Measurements from ENCODE around the gene SYK. TPM values are rescaled to one million over a fixed set of nuclear protein-coding genes. Genes with fewer than 3 reads are reported as not detected.

SYK gene
- total and polyA plus RNA-seq, 8 donors, result 2.2 to 34.4 (median 18.9) TPM

DNA sequence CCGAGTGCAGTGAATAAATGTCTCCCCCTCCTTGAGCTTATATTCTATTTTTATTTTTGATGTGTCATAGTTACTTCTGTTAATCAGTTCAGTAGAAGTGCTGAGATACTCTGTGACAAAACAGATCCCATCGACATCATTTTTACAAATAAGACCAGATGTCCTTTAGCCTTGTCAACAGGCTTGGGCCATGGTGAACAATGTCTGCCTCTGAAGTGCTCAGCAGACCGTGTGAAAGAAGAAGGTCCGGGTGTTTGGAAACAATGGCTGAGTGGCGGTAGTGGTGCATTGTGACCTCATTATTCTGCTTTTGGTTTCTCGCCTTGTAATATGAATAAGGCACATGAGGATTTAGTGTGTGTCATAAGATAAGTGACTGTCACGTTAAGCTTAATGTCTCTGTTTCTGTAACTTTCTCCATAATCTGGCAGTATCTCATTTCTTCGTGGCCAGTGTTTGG, 71.2 kb downstream of the SYK start:
- TF ChIP-seq POLR2A (IDR thresholded peaks at IDR 0.05) (no peak), EP300 (IDR thresholded peaks at IDR 0.05) (no peak), POLR2AphosphoS5 (IDR thresholded peaks at IDR 0.05) (no peak)
- TF ChIP-seq, protein P1, sequence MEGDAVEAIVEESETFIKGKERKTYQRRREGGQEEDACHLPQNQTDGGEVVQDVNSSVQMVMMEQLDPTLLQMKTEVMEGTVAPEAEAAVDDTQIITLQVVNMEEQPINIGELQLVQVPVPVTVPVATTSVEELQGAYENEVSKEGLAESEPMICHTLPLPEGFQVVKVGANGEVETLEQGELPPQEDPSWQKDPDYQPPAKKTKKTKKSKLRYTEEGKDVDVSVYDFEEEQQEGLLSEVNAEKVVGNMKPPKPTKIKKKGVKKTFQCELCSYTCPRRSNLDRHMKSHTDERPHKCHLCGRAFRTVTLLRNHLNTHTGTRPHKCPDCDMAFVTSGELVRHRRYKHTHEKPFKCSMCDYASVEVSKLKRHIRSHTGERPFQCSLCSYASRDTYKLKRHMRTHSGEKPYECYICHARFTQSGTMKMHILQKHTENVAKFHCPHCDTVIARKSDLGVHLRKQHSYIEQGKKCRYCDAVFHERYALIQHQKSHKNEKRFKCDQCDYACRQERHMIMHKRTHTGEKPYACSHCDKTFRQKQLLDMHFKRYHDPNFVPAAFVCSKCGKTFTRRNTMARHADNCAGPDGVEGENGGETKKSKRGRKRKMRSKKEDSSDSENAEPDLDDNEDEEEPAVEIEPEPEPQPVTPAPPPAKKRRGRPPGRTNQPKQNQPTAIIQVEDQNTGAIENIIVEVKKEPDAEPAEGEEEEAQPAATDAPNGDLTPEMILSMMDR (IDR thresholded peaks at IDR 0.05), result no peak
- peaks cover 2 to 45% (median 24%) of the 10 kb centered on the region in 4 donors for H3K36me3 ChIP-seq
- no peaks in the 10 kb centered on the region for H3K4me1 ChIP-seq
- no peak for DNase-seq
- H3K27ac ChIP-seq, result no peak overlapping the region
- H3K4me3 ChIP-seq, result no peak overlapping the region
- no peaks in the 10 kb centered on the region for H3K9me3 ChIP-seq
- no peaks in the 10 kb centered on the region for H3K27me3 ChIP-seq
- intact Hi-C loops (cut with DNase I; ENCODE audit: low total_unique reads), result no loop called here
- WGBS, 5 donors, result 77 to 85% (median 81%) methylated on average over 8 of the region's 8 CpGs

DNA sequence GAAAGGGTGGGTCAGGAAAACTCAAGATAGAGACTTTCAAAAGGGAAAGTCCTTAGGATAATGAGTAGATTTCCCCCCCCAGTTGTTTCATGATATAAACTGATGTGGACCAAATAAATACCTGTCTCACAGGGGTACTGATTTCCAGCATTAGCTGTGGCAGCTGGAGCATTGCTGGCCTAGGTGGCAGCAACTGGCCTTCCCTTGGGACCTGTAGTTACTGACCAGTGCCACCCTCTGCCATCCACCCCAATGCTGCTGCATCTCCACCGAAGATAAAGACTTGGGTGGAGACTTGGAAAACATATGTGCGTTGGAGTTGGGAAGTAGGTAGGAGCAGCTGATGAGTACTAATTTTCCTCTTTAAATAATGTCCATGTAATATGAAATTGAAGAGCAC, 71.8 kb downstream of the SYK start:
- DNase-seq, result no peak
- Histone ChIP-seq H3K4me1 (no peaks in the 10 kb centered on the region), H3K27me3 (no peaks in the 10 kb centered on the region), H3K9me3 (no peaks in the 10 kb centered on the region), H3K4me3 (no peak overlapping the region), H3K27ac (no peak overlapping the region), H3K36me3 (peaks cover 3 to 48% (median 28%) of the 10 kb centered on the region in 4 donors)
- intact Hi-C loops (cut with DNase I; ENCODE audit: low total_unique reads), result no loop called here
- WGBS, 5 donors, result 55 to 86% (median 84%) methylated on average over 2 of the region's 2 CpGs
- TF ChIP-seq POLR2A (IDR thresholded peaks at IDR 0.05) (no peak), POLR2AphosphoS5 (IDR thresholded peaks at IDR 0.05) (no peak), EP300 (IDR thresholded peaks at IDR 0.05) (no peak)
- TF ChIP-seq, protein P1 (IDR thresholded peaks at IDR 0.05), result no peak

DNA sequence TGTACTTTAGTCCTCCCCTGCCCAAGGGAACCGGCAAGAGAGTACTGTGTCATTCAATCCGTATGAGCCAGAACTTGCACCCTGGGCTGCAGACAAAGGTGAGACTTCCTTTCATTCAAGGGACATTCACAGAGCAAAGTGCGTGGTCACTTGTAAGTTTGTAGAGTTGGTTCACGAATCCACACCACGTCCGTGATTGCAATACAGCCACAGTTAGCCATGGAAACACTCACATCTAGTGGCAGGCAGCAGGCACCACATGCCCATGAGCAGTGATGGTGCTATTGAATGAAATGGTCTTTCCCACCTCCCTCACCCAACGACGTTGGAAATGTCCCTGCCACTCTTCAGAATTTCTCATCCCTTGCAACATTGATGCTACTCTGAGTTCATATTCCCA, 72.6 kb downstream of the SYK start:
- no peak overlapping the region for H3K4me3 ChIP-seq
- H3K36me3 ChIP-seq, result peaks cover 3 to 53% (median 32%) of the 10 kb centered on the region in 4 donors
- no peaks in the 10 kb centered on the region for H3K9me3 ChIP-seq
- TF ChIP-seq EP300 (IDR thresholded peaks at IDR 0.05), result no peak
- TF ChIP-seq POLR2AphosphoS5 (IDR thresholded peaks at IDR 0.05), result no peak
- no peak for TF ChIP-seq POLR2A (IDR thresholded peaks at IDR 0.05)
- H3K4me1 ChIP-seq, result no peaks in the 10 kb centered on the region
- no peak for DNase-seq
- intact Hi-C loops (cut with DNase I; ENCODE audit: low total_unique reads), result no loop called here
- no peaks in the 10 kb centered on the region for H3K27me3 ChIP-seq
- H3K27ac ChIP-seq, result no peak overlapping the region
- 79 to 86% (median 84%) methylated on average over 8 of the region's 8 CpGs for WGBS, 5 donors

DNA sequence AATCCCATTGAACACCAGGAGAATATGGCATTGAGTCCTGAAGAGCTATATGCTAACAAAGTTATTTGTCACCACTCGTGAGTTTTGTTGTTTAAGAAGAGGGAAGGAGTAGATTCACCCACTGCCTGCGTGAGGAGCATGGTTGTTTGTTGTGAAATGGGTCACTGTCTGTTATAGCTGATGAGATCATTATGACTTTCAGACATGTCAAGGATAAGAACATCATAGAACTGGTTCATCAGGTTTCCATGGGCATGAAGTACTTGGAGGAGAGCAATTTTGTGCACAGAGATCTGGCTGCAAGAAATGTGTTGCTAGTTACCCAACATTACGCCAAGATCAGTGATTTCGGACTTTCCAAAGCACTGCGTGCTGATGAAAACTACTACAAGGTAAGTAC, 76.9 kb downstream of the SYK start:
- Histone ChIP-seq H3K4me3 (no peak overlapping the region), H3K9me3 (no peaks in the 10 kb centered on the region), H3K27ac (no peak overlapping the region), H3K36me3 (peaks cover 3 to 92% (median 57%) of the 10 kb centered on the region in 4 donors), H3K27me3 (no peaks in the 10 kb centered on the region), H3K4me1 (no peaks in the 10 kb centered on the region)
- WGBS, 5 donors, result 80 to 95% (median 93%) methylated on average over 5 of the region's 5 CpGs
- DNase-seq, result no peak
- intact Hi-C loops (cut with DNase I; ENCODE audit: low total_unique reads), result no loop called here
- no peak for TF ChIP-seq POLR2A (IDR thresholded peaks at IDR 0.05)
- TF ChIP-seq, protein P1 (IDR thresholded peaks at IDR 0.05), result no peak
- TF ChIP-seq POLR2AphosphoS5 (IDR thresholded peaks at IDR 0.05), result no peak
- no peak for TF ChIP-seq EP300 (IDR thresholded peaks at IDR 0.05)

DNA sequence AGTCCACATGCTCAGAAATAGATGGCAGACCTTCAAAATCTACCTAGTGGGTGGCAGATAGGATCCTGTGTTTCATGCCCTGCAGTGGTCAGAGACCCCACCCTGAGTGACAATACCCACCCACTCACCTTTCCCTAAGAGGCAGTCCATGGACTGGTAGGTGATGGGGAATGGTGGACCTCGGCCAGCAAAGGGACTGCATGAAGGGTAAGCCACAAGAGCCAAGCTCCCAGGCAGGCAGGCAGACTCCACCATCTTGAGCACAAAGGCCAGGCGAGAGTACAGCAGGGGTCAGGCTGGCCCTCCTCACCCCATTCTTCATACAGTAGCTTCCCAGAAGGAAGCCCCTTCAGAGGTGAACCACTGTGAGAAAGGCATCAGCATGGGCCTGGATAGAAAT, 78.4 kb downstream of the SYK start:
- no peaks in the 10 kb centered on the region for H3K27me3 ChIP-seq
- no peak overlapping the region for H3K27ac ChIP-seq
- H3K36me3 ChIP-seq, result peaks cover 3 to 81% (median 48%) of the 10 kb centered on the region in 4 donors
- 88 to 100% (median 94%) methylated on average over 2 of the region's 2 CpGs for WGBS, 5 donors
- no peaks in the 10 kb centered on the region for H3K4me1 ChIP-seq
- intact Hi-C loops (cut with DNase I; ENCODE audit: low total_unique reads), result no loop called here
- no peak for DNase-seq
- no peak overlapping the region for H3K4me3 ChIP-seq
- TF ChIP-seq POLR2A (IDR thresholded peaks at IDR 0.05) (no peak), POLR2AphosphoS5 (IDR thresholded peaks at IDR 0.05) (no peak), EP300 (IDR thresholded peaks at IDR 0.05) (no peak)
- TF ChIP-seq, protein P1 (IDR thresholded peaks at IDR 0.05), result no peak
- H3K9me3 ChIP-seq, result no peaks in the 10 kb centered on the region

Data from stomach (tissue), 9 donors.